SHP77 treated with DMSO at 0.1 percent for 48 hours (cell line): ENCODE data around the gene SCD5.
A peak's percentile ranks its signal among the peaks of the same experiment; 100 is the strongest.

Source experiments
- DNase-seq: peaks from one replicate; lab custom pipeline; 2025; lab: John Stamatoyannopoulos, UW

Gene SCD5

DNA sequence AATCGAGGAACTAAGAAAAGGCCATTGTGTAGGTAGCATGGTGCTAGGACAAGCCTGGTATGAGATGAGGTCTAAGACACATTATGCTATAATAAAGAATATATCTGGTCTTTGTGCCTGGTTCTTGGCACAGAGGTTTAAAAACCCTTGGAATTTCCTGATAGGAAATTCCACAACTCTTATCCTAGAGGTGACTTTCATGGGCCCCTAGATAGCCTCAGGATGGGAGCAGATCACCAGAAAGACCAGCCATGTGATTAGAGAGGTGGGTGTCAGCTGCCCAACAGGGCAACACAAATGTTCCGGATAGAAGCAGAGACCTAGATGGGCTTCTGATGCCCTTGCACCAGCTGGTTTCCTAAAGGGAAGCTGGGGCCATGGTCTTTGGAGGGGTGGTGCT, 107.2 kb downstream of the SCD5 start:
- no peak for DNase-seq

DNA sequence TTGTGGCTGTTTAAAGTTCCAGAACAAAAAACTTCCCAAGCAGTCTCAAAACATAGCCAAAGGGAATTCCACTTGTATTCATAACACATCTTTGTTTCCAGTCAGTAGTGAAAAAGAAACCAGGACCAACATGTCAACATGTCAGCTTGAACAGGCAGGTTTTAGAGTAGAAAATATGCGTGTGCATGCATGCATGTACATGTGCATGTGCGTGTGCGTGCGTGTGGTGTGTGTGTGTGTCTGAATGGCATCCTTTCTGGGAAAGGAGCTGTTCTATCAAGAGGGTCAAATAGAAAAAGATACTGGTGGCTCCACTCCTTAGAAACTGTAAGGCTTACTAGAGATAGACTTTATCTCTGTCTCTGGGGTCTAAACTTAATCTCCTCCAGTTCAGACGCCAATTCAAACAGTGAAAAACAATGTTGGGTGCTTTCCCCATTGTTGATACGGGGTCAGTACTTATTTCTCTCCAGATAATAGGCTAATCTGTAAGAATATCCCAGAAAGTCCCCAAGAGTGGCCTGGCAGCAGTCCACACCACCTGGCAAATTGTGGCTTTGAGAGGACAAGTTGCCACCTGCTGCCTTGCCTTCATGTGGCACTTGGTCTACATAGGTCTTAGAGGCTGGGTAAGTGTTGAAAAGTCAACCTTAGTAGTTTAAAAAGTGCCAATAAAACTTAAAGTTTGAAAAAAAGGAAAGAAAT, 110.4 kb downstream of the SCD5 start:
- no peak for DNase-seq

DNA sequence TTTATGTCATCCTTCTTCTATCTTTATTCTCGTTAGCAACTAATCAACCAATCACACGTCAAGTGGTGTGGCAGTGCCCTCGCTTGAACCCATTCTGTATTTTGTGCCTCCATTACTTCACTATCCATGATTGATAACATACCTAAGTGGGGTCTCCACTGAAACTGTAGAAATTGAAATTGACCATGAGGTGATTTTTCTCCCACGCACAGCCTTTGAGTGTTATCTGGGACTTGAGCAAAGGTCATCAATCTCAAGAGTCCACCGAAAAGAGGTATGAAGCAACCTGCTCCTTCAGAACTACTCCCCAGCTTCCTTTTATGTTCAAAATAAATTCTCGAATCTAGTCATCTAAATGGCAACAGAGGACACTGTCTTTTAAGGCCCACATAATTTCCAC, 111.1 kb downstream of the SCD5 start:
- DNase-seq: no peak

DNA sequence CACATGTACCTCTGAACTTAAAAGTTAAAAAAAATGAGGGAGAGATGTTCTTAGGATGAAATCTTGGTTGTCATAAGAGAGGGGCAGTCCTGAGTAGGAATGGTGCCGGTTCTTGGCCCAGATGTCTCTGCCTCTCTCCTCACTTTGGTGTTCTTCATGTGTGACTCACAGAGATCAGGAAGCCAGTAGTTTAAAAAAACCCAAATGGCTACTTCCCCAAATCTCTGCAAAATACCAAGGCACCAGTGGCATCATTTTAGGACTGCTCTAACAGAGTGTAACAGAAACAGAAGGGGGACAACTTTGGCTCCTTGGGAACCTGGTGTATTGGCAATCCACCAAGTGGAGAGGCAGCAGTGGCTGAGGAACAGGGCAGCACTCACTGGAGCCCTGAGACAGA, 116.8 kb downstream of the SCD5 start:
- no peak for DNase-seq

DNA sequence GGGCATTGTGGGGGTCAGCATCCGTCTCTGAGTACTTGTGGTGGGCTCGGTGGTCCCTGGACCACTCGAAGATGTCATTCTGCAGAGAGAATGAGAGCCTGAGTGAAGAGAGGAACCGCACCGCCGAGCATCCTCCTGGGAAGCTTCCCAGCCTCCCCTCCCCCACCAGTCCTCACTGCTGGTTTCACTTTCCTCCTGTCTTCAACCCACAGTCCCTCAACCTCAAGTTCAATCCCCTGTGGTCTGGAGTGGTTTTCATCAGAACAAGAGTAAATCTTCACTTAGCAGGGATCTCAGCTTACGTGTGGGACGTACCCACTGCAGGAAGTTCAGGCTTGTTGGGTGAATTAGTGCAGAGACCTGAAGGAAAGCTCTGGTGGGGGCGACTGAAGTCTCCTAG, 117.8 kb downstream of the SCD5 start:
- DNase-seq: no peak

DNA sequence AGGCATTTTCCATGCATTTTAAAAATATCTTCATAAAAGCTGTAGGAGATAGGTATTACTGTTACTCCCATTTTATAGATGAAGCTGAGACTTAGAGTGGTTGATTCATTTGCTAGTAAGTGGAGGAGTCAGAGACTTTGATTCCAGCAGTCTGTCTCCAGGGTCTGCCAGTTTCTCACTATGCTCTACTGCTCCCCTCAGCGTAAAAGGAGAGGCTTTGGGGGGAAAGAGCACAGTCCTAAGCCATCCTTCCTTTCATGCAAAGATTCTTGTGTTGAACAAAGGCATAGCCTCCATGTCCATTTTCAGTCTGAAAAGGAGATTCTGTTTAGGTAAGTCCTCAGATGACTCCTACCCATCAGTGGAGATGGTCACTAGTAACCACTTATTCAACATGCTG, 119.1 kb downstream of the SCD5 start:
- DNase-seq: no peak

DNA sequence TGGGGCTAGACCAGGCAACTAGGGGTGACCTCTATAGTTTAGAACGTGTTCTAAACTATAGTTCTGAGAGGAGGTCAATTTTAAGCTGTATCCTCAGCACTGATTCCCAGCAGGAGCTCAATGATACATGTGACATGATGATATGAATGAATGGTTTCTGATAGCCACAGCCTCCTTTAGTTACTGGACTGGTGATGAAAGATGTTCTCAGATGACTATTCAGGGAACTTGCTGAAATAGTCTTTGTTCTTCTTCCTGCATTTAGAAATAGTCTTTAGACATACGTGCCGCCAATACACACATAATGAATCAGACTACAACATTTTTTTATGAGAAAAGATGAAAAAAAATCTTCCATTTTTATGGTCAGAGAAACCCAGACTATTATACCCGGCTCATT, 120.5 kb downstream of the SCD5 start:
- no peak for DNase-seq

DNA sequence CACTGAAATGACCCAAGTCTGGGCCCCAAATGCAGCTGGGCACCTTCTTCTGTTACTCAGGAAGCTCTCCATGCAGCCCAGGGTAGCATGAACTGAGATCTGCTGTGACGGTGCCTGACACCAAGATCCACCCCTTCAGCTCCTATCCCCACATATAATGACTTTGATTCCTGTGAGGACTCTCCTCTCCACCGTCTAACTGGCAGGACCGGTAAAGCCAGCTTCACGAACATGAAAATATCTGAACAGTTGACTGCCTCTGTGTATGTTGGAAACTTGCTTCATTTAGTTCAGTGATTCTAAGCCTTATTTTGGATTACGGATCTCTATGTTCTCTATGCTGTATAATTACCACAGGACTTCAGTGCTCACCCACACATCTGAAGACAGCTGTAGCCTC, 121.3 kb downstream of the SCD5 start:
- DNase-seq: no peak

DNA sequence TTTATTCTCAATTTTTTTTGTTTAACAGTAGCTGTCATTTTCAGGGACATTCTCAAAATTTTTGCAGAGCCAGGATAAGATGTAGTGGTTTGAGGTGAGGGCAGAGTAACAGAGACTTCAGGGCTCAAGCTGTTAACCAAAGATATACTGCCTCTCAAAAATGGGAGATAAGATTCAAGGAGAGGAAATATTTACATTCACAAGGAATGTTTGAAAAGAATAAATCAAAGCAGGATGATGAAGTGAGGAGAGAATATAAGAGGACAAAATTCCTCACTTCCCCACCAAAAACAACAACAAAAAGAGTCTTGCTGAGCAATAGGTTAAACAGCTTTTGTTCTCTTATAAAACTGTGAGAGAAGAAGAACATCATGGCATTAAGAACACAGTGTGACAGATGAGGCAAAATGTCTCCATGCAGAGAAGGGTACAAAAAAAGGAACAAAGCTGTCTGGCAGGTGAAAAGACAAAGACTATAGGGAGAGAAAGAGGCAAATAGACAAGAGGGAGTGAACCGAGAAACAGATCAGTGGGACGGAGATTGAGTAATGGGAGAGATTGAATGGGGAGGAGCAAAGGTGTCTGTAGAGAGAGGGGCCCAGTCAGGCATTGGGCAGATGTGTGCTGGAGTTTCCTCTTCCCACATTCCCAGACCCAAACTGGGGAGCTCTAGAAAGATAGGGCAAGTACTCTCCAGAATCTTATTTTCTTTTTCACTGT, 130.7 kb downstream of the SCD5 start:
- no peak for DNase-seq

DNA sequence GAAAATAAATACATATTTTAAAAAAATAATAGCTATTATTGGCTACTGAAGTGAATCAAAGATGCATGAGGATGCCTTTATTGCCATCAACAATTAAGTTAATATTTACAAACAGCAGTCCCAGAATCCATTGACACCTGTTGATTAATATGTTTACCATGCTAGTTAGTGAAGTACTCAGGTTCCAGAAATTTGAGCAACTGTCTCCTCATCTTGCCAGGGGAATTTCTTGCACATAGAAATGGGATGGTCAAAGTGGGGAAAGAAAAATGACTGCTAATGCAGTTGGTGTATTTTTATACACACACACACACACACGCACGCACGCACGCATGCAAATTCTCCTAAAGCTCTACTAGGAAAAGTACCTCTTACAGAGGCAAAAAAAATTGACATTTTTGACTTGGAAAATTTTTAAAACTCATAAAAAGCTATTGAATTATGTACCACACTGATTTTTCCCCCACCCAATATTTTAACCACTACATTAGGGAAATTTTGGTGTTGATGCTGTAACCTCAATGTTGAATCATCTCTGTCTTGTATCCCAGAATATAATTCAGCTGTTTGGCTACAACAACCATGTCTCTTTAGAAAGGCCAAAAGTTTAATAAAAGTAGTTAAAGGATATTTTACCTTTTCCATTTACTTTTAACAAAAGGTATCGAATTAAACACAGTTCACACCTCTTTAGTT, 131.5 kb downstream of the SCD5 start:
- DNase-seq: no peak

DNA sequence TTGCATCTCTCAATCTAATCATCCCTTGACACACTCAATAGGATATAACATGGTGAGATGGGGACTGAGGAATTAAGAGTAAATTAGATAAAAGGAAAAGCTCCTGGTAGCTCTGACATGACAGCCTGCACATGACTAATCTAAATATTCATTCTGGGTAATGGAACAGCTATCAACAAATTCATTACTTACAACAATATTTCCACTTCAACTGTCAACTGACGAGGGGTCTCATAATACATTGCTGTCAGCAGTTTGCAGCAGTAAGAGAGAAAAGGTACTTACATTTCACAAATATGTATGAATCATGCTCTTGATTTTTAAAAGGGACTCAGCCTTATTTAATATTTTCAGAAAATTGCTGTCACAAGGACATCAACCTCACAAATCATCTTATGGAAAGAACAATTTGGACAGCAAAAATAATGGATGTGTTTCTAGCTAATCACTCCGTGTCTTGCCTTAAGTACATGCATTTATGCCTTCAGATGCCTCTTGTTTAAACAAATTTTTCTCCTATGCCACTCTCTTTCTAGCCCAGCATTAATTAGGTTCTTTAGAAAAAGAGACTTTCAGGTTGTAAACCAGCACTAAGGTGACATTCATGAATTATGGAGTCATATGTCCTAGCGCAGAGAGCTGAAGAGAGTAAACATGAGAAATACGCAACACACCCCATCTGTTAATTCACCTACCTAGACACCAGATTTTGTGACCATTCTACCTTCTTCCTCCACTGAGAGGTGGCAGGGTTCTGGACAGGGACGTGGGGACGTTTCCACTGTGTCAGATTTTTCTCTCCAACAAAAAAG, 137.2 kb downstream of the SCD5 start:
- DNase-seq: peak; percentile 9

DNA sequence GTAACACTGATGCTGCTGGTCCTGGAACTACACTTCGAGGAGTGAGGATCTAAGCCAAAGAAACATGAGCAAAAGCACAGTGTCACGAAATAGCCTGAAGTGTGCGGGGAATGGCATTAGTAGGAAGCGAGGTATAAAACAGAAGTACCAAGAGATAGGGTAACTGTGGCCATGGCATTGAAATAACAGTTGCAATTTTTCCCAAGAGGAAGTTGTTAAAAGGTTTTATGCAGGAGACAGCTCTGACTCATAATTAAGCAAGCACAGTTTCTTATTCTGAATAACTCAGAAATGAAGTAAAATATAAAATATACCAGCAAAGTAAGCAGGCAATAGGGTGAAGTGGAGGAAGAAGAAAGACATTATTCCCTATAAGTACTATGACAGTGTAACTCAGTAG, 146.5 kb downstream of the SCD5 start:
- DNase-seq: no peak

DNA sequence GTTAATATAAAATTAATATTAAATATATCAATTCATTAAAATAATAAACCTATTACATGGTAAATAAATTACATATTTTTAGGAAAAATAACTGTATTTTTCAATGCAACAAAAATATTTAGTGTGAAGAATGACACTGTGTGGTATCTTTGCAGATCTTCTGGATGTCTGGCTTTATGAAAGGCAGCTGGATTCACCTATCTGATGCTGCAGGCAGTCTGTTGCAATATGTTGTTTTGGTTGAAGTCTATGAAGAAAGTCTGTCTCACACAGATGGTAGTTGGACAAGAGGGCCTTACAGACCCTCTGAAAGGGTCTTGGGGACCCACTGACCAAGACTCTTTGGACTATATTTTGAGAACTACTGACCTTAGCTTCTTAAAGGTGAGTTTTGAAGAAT, 147.7 kb downstream of the SCD5 start:
- no peak for DNase-seq

DNA sequence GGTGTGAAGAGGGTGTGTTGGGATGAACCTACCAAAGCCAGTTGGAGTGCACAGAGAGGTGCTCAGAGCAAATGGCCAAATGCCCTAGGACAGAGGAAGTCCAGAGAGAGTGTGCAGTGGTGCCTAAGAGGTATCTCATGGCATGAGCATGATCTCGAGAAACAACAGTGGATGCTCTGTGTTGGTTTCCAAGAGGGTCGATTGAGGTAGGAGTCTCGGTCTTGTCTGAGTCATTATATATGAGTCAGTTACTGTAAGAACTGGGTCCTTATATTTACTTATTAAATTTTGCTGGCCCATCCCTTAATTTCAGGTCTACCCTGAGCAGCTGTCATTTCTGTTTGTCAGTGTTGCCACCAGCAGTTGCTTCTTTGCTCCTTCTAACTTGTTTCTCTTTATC, 150.2 kb downstream of the SCD5 start:
- DNase-seq: no peak

DNA sequence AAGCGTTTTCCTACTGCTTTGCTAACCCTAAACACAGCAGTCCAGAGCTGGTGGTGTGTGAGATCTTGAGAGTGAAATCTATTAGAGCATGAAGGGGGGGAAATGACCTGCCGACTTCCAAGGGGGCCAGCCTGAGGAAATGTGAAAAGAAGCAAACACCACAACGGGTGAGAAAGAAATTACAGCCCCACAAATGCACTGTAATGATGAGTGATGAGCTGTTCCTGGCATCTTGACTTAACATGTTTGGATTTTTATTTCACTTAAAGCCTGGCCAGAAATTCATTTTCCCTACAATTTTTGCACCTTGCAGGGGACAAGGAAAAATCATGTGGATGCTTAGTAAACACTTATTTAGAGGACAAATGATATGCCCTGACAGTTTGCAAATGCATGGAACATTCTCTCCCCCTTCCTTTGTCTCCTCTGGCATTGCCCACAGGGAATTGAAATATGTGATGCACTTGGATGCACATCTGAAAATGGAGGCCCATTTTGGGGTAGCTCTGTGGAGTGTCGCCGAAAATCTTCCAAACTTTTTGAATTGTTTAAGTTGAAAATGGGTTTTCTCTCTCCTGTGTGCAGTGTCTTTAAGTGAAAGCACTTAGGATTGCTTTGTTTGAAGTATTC, 152.5 kb downstream of the SCD5 start:
- DNase-seq: no peak

DNA sequence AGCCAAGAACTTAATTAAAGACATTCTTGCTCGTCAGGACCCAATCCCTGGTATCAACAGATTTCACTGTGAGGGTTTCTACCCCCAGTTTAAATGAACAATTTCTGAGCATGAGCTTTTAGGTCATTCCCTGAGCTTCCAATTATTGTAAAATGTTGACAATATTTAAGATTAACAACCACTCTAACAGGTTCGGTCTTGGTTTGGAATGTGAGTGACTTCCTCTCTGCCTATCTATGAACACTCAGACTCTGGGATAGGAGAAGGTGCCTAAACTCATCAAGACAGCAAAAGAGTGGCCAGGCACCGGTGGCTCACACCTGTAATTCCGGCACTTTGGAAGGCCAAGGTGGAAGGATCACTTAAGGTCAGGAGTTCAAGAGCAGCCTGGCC, 153.9 kb downstream of the SCD5 start:
- no peak for DNase-seq

DNA sequence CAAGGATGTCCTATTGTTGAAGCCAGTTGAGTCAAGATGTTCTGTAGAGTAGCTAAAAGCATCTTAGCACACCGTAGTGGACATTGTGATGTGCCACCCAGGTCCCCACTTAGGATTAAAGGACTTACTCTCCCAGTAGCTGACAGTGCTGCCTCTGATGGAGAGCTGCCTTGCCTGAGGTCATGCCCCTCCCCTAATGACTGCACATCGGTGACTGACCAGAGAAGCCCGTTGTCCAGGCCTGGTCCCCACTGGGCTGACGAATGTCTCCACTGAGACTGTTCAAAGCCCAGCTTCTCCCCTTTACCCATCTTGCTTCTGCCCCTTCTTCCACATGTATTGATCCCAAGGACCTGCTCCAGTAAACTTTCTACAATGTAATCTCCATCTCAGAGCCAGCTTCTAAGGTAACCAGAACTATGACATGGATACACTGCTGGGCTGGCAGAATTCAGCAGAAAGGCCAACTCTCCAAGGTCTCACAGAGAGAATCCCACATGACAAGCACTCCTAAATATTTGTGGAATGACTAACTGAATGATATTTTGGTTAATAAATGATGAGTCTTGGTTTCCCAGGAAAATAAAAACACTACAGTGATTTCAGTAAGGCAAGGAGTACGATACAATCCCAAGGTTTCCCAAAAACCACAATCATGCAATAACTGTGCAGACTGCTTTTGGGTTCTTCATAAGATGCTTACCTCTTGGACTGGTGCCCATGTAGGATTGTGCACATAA, 154.4 kb downstream of the SCD5 start:
- DNase-seq: no peak

DNA sequence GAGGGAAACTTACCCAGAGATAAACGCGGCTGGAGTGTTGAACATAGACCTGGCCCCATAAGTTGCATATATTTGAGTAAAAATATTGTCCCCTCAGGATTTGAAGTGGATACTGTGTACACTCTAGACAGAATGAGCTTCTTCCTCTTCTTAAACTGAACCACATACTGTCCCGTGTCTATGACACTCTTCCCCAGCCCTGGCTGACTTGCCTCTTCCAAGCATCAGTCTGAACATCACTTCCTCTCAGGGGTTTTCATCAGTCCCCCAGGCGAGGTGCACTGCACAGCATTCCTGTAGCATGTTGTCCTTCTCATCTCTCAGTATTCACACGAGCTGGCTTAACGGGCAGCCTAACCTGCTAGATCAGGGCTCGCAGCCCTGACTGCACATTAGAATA, 156.3 kb downstream of the SCD5 start:
- no peak for DNase-seq

DNA sequence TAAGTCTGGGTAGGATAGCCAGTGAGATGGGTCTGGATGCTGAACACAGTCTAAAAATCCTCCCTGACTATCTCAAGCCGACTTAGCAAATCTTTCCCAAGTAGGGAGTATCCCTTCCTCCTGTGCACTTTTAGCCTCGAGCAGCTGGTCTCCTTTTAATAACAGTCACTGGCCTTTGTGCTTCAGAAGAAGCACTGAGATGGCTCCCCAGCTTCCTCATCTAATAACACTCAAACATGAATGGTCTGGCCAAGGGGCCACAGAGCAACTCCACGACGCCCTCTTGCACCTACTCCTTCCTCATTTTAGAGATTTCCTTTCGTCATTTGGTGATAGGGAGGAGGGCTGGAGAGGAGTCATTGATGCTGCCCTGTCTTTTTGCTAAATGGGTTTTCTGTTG, 158.1 kb downstream of the SCD5 start:
- DNase-seq: no peak

DNA sequence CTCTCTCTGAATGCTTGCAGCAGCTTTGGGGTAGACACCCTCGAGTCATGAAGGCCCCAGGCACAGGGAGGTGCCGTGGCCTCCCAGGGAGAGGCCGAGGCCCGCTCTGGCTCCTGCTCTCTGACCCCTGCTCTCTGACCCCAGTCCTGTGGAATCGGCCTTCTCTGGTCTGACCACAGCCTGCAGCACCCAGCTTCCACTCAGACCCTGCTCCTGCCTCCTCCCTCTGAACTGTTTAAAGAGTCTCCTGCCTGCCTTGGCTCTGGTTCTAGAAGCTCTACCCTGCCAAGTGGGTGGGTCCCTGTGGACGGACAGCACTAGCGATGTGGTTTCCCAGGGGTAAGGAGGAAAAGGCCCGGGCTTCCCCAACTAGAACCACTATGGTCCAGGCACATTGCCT, 158.6 kb downstream of the SCD5 start:
- DNase-seq: no peak

DNA sequence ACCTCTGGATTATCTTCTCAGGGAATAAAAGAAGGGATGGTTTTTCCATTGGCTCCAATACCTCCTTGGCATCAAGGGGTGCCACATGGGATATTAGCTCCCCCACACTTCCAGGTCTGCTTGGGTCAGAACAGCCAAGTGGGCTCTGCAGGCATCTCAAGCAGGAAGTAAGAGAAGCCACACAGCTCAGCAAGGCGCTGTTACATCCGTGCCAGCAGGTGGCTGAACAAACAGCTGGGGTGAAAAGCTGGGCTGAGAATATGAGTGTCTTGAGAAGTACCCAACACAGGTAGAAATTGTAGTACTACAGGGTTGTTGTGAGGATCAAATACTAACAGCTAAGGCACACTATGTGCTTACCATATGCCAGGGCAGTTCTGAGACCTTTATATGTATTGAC, 160.1 kb downstream of the SCD5 start:
- DNase-seq: no peak
